ENCODE results near the gene SLC5A11.

The SLC5A11 gene

DNA sequence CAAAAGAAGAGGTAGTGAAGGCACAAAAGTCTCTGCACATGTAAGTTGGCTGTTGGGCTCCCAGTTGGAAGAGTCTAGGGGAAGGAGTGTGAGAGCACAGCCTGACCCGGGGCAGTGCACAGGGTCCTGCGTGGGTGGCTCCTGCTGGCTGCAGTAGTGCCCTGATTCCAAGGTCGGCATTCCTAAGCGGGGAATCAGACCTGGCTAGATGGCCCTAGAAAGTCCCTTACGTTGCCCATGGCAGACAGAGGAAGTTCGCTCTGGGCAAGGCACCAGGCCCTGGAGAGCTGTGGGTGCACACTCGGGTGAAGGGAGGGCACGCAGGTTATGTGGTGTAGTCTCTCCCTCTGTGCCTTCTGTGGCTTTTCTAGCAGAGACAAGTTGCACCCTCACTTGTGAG is 22.8 kb upstream of the SLC5A11 start:
- DNase-seq (ENCODE audit: extremely low spot score): no peak
- ChIA-PET POLR2A (no interaction called here), CTCF (no interaction called here)
- TF ChIP-seq, protein P1, sequence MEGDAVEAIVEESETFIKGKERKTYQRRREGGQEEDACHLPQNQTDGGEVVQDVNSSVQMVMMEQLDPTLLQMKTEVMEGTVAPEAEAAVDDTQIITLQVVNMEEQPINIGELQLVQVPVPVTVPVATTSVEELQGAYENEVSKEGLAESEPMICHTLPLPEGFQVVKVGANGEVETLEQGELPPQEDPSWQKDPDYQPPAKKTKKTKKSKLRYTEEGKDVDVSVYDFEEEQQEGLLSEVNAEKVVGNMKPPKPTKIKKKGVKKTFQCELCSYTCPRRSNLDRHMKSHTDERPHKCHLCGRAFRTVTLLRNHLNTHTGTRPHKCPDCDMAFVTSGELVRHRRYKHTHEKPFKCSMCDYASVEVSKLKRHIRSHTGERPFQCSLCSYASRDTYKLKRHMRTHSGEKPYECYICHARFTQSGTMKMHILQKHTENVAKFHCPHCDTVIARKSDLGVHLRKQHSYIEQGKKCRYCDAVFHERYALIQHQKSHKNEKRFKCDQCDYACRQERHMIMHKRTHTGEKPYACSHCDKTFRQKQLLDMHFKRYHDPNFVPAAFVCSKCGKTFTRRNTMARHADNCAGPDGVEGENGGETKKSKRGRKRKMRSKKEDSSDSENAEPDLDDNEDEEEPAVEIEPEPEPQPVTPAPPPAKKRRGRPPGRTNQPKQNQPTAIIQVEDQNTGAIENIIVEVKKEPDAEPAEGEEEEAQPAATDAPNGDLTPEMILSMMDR (IDR thresholded peaks at IDR 0.05; ENCODE audit: control extremely low read depth, extremely low read depth, low read depth, missing control alignments): no peak

DNA sequence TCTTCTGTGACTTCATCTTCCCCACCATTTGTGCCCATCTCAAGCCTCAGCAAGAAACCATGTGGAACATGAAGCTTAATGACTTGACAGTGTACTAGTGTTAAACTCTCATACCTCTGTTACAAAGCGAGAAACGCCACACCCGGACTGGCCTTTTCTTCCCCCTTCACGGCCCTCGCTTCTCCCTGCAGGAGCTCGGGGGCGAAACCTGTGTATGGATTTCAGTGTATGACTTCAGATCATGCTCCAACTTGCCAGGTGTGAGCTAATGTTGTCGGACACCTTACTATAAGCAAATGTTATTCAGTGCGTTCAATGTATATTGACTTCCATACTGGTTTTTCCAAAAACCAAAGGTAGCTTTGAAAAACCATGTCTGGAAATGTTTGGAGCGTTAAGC is 20.1 kb upstream of the SLC5A11 start:
- ChIA-PET CTCF (interaction anchor here (0.8 to 1.6 kb wide), 3 partner anchors 9 to 13 kb away, joined by 3 to 6 read pairs (median 5); no protein-coding TSS in a partner anchor), POLR2A (interaction anchor here (0.5 kb wide), 1 partner anchor 15 kb away, joined by 7 read pairs; no protein-coding TSS in a partner anchor)
- no peak for DNase-seq (ENCODE audit: extremely low spot score)
- TF ChIP-seq, protein P1 (IDR thresholded peaks at IDR 0.05; ENCODE audit: control extremely low read depth, extremely low read depth, low read depth, missing control alignments): no peak

DNA sequence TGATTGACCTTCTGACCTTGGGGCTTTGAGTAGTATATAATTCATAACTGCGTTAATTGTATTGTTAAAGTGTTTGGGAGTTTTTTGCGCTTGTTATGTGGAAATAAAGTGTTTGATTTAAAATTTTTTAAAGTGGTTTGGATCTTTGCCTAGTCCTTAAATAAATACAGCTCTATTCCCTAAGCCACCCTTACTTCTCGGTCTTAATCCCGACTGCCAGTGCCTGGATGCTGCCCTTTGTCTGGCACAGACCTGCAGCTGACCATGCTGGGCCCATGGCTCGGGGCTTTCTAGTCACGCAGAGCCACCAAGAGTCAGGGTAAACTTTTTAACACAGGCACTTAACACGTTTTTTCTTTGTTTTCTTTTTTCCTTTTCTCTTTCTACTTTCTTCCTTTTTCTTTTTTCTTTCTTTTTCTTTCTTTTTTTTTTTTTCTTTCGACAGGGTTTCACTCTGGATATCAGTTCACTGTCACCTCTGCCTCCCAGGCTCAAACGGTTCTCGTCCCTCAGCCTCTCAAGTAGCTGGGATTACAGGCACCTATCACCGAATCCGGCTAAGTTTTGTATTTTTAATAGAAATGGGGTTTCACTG is 19.6 kb upstream of the SLC5A11 start:
- TF ChIP-seq, protein P1 (IDR thresholded peaks at IDR 0.05; ENCODE audit: control extremely low read depth, extremely low read depth, low read depth, missing control alignments): no peak
- ChIA-PET POLR2A (no interaction called here), CTCF (interaction anchor here (0.8 to 1.6 kb wide), 4 partner anchors 8 to 399 kb away, joined by 3 to 6 read pairs (median 4); no protein-coding TSS in a partner anchor)
- DNase-seq (ENCODE audit: extremely low spot score): no peak

DNA sequence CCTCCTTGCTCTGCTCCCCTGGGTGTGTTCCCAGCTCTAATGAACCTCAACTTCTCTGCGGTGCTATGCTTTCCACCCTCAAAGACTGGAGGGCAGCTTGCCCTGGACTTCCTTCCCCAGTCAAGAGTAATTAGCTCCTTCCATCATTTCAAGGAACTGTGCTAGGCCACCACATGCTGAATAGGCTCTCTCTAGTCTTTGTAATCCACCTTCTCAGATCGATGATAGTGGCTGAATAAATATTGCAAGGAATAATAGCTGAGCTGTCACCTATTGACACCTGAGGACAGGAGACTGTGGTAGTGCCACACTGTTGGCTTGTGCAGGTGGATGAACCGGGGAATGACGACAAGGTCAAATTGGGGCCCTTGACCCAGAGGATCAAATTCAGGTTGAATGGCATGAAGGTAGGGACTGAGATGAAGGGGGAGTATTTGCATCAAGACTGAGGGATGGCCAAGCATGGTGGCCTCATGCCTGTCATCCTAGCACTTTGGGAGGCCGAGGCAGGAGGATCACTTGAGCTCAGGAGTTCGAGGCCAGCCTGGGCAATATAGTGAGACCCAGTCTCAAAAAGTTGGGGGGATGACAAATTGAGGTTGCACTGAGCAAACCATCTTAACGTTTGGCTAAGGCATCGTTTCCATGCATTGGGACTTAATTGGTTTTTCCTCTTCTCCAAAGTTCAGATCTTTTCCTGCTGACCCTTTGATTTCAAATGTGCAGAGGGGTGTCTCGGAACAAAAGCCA is 18.8 kb upstream of the SLC5A11 start:
- DNase-seq (ENCODE audit: extremely low spot score): no peak
- ChIA-PET CTCF (interaction anchor here (1.0 to 1.6 kb wide), 5 partner anchors 7 to 399 kb away, joined by 3 to 6 read pairs (median 3); no protein-coding TSS in a partner anchor), POLR2A (no interaction called here)
- TF ChIP-seq, protein P1 (IDR thresholded peaks at IDR 0.05; ENCODE audit: control extremely low read depth, extremely low read depth, low read depth, missing control alignments): no peak

DNA sequence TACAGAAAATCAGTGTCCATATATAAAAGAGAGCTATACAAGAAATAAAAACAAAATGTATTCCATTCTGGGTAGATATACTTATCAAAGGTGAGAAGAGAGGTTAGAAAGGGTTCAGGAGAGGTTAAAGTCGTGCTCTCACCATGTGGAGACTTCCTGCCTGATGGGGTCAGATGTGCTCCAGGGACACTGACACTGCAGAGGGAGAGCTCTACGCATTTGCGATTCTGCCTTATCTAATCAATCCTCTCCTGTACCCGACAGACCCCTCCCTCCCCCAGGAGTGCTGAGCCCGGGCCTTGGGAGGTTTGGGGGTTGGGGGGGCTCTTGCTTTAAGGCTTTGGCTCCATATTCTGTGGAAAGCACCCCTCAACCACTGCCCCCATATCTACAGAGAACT is 16.6 kb upstream of the SLC5A11 start:
- ChIA-PET CTCF (no interaction called here), POLR2A (no interaction called here)
- TF ChIP-seq, protein P1 (IDR thresholded peaks at IDR 0.05; ENCODE audit: control extremely low read depth, extremely low read depth, low read depth, missing control alignments): no peak
- DNase-seq (ENCODE audit: extremely low spot score): no peak

DNA sequence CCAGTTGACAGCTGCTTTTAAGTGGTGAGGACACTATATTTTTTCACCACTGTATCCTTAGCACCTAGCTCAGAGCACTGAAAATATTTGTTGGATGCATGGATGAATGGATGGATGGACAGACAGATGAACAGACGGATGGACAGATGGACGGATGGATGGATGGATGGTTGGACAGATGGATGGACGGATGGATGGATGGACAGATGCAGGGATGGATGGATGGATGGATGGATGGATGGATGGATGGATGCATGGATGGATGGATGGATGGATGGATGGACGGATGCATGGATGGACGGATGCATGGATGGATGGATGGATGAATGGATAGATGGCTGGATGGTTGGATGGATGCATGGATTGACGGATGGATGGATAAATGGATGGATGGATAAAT is 12.4 kb upstream of the SLC5A11 start:
- TF ChIP-seq, protein P1 (IDR thresholded peaks at IDR 0.05; ENCODE audit: control extremely low read depth, extremely low read depth, low read depth, missing control alignments): no peak
- POLR2A ChIA-PET: interaction anchor here (0.6 kb wide), 1 partner anchor 17 kb away, joined by 4 read pairs; no protein-coding TSS in a partner anchor
- DNase-seq (ENCODE audit: extremely low spot score): no peak
- CTCF ChIA-PET: interaction anchor here (1.2 kb wide), 1 partner anchor 78 kb away, joined by 3 read pairs; no protein-coding TSS in a partner anchor
